Non-pigmented ciliary epithelial cell (primary cell): ENCODE data around the gene CCDC57.

Source experiments
- DNase-seq: peaks from one replicate; pipeline ENCODE4 v3.0.0-alpha.2; 2010; ENCODE audit warnings: low read depth

The CCDC57 gene

GRCh38 chr17:82080789-82081464, 131.7 kb downstream of the CCDC57 start:
- DNase-seq = no peak

- DNase-seq = no peak
These were observed 132.4 kb downstream of the CCDC57 start for GRCh38 chr17:82080048-82080788.

DNA sequence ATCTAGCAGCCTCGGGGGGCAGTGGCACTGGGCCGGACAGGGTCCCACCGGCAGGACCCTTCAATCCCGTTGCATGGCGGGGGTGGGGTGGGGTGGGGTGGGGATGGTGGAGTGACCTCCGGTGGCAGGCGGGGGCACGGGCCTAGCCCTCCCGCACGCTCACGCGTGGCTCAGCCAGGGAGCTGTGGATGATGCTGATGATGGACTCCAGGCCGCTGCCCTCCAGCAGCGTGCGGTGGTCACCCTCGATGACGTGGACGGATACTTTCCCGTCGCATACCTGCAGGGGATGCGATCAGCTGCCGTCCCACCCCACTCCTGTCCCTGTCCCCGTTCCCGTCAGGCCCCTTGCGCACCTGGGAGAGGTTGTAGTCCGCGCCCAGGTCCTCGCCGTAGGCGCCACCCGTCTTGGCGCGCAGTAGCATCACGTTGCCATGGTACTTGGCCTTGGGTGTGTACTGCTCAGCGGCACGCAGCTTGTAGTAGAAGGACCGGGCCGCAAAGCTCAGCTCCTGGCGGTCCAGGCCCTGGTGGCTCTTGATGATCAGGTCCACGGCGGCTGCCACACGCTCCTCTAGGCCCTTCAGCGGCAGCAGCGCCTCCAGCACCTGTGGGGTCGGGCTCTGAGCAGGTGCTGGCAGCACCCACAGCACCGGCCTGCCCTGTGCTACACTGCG, 133.5 kb downstream of the CCDC57 start:
- DNase-seq = no peak

DNA sequence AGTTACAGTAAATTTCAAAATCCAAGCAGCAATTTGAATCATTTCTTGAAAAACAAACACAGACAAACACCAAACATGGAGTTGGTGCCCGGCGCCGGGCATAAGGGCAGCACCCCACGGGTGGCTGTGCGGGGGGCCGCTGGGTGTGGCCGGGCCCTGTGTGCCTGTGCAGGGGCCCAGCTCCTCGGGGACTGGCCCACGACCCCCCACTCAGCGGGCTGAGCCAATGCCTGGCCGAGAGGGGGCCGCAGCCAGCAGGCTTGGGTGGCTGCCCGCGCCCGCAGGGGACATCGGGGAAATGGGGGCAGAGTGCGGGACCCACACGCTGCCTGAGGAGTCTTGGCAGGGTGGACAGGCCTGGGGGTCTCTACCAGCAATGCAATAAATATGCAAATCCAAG, 134.2 kb downstream of the CCDC57 start:
- DNase-seq = no peak

- DNase-seq = no peak
These were observed 134.9 kb downstream of the CCDC57 start for GRCh38 chr17:82077617-82078358.

DNA sequence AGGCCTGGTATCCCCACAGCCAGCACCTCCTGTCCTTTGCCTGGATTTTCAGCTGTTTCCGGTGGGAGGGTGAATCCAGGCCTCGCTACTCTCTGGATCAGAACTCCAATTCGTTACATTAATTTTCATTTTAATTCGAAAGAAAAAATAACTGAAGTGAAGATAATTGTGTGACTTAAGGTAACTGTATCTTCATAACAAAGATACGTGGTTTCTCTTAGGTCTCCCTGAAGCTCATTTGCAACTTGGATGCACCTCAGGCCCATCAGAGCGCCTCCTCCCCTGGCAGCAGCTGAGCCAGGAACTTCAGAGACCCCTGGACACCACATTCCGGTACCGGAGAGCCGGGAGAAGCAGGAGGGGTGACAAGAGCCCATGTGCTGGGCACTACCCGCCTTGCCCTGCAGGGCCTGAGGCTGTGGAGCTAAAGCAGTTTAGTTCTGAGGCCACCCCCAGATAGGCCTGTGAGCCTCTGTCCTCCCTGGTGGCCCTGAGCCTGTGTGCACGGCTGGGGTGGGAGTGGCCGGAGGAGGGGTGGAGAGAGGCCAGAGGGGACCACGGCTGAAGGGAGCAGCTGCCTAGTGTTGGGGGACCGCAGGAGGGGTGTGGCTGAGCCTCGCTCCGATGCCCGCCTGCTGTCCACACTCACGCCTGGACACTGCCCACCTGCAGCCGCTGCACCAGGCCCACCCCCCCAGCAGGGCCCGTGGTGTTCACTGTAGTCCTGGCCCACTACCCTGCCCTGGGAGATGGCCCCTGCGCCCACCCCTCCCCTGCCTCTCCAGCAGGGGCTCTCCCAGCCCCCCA, 135.7 kb downstream of the CCDC57 start:
- no peak for DNase-seq

GRCh38 chr17:82076018-82076784, 136.4 kb downstream of the CCDC57 start:
- no peak for DNase-seq

- no peak for DNase-seq
These were observed 139.2 kb downstream of the CCDC57 start for GRCh38 chr17:82073446-82073845.

DNA sequence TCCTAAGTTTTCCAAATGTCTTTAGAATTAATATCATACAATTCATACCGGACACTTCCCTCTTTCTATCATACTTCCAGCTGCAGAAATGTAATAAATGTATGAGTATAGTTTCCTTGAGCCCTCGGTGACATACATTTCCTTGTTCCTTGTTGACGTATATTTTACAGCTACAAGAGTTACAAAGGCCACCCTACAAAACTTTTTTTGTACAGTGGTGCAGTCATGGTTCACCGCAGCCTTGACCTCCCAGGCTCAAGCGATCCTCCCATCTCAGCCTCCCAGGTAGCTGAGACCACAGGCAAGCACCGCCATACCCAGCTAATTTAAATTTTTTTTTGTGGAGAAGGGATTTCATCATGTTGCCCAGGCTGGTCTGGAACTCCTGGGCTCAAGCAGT, 139.8 kb downstream of the CCDC57 start:
- no peak for DNase-seq

- no peak for DNase-seq
These were observed 142.0 kb downstream of the CCDC57 start for GRCh38 chr17:82070611-82071010.

GRCh38 chr17:82065638-82066303, 146.9 kb downstream of the CCDC57 start, which contains the start of gene DUS1L:
Gene DUS1L (minus strand): TSS chr17:82065804. CDS start chr17:82065059, 745 bp downstream.
- DNase-seq = no peak

DNA sequence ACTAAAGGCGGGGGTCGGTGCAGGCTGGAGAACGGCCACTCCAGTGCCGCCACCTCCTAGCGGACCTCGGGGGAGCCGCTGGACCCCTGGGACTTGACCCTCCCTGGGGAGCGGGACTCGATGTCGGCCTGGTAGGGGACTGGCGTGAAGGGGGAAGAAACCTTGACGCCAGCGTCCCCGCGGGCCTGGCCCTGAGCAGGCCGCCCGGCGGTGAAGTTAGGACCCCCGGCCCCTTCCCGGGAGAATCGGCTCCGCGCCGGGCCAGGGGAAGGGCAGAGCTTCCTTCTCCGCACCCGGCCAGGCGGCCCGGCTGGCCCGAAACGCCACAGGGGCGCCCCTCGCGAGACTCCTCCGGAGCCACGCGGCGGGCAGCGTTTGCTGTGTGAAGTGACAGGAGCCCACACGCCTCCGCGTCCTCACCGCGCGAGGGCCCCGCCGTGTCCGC, 147.4 kb downstream of the CCDC57 start:
- no peak for DNase-seq

DNA sequence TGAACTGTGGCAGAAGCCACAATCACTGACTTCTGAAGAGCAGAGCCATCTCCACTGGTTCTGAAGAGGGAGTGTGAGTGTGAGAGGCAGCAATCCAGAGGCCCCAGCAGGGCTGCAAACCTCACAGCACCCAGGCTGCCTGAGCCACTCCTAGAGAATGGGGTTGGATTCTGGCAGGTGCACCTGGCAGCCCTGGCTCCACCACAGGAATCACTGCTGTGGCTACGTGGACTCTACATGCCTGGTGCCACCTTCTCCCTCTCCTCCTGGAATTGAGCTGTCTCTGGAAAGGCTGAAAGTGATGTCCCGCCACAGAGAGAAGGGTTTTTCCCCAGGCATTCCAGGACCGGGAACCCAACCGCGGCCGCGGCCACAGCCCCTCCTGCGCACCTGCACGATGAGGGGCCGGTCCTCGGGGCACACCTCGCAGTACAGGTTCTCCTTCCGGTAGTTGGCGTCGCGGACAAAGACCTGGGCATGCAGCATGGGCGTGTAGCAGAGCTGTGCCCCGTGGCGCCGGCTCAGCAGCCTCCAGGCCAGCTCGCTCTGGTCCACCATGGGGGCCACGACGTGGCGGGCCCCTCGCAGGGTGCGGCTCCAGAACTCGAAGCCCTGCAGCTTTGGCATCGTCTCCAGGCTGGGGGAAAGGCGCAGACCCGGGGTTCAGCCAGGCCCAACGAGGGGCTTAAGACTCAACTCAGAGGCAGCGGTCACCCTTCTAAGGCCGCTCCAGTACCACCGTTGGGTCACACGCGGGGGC, 148.0 kb downstream of the CCDC57 start:
- DNase-seq = no peak

- DNase-seq = no peak
These were observed 148.9 kb downstream of the CCDC57 start for GRCh38 chr17:82063424-82064415.

GRCh38 chr17:82062984-82063368, 149.7 kb downstream of the CCDC57 start:
- DNase-seq = no peak

DNA sequence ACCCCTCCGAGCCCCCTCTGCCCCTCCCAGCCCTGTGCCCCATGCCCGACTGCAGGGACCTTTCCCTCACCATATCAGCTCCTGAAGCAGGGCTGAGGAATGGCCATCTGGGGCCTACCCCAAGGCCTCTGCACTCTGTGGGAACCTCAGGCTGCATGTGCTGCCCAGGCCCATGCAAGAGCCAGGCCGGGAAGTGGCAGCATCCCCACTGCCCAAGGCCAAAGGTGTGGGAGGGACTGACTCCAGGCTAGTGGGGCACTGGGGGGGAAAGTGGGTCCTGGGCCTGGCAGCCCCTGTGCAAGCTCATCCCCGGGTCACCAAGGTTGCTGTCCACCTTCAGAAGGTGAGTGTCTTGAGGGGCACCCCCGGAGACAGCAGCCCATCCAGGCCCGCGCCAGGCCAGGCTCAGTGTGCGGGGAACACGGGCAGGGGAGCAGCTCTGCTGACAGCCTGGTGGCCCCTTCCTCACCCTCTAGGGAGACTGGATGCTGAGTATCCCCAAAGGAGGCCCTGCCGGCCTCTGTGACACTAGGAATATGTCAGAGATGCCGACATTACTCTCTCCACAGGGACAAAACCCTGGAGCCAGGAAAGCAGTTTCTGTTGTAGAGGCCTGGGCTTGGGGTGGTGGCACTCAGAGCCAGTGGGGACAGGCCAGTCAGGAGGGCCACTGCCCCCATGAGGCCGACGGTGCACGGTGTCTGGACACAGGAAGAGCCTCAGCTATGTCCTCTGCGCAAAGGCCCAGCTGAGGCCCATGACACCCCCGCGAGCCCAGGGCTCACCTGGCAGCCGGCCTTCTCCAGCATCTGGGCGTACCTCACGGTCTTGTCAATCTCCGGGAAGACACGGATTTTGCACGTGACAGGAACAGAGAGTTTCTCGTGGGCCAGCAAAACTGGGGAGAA, 150.3 kb downstream of the CCDC57 start:
- DNase-seq = no peak
